Hepatocyte (in vitro differentiated cells): ENCODE data around the gene DISC1.

ENCODE experiments used
- EZH2 ChIP-seq: fragments of 200-600 bp; sonication (generic); IDR thresholded peaks from 2 replicates; pipeline ENCODE4 v1.6.1; 2016; ENCODE audit warnings: antibody characterized with exemption, mild to moderate bottlenecking, borderline replicate concordance
- TF ChIP-seq, protein P1 (sequence below): fragments of 200-600 bp; sonication (generic); IDR thresholded peaks from 2 replicates; pipeline ENCODE4 v1.5.1; 2016; ENCODE audit warnings: antibody characterized with exemption, mild to moderate bottlenecking; ENCODE audit not compliant: poor library complexity

DNA sequence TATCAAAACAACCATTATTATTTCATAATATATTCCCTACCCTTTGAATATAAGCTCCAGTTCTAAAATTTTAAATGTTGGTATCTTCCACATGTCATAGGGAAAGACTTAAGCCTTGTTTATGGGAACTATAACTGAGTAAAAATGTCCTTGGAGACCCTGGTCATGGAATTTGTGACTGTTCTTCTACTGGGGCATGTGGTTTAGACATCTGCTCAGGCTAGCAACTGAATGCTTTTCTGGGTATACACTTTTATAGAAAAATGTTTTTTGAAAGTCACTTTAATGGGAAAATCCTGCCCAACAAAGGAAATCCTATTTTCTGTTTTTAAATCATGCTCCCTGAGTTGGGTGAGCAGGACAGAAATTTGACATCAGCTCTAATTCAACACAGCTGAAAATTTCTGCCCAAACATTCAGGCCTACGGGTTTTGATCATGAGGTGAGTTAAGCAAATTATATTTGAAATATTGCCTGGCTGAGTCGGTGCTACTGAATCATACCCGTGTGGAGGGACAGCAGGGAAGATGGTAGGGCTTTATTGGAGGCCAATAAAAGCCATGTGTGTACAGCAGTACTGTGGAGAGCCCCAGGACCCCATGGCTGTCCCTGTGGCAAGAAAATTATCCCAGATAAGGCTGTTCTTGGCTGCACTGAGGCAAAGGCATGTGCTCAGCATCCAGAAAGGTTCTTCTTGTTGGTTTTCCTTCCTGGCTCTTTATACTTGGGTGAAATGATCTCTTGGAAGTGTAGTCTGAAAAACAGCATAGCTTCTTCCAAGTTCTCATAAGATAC, 391.8 kb downstream of the DISC1 start:
- TF ChIP-seq, protein P1, sequence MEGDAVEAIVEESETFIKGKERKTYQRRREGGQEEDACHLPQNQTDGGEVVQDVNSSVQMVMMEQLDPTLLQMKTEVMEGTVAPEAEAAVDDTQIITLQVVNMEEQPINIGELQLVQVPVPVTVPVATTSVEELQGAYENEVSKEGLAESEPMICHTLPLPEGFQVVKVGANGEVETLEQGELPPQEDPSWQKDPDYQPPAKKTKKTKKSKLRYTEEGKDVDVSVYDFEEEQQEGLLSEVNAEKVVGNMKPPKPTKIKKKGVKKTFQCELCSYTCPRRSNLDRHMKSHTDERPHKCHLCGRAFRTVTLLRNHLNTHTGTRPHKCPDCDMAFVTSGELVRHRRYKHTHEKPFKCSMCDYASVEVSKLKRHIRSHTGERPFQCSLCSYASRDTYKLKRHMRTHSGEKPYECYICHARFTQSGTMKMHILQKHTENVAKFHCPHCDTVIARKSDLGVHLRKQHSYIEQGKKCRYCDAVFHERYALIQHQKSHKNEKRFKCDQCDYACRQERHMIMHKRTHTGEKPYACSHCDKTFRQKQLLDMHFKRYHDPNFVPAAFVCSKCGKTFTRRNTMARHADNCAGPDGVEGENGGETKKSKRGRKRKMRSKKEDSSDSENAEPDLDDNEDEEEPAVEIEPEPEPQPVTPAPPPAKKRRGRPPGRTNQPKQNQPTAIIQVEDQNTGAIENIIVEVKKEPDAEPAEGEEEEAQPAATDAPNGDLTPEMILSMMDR = no peak
- TF ChIP-seq EZH2 = no peak
